GM12878 (cell line): ENCODE results near the gene ANKRD11. TPM values are rescaled to one million over a fixed set of nuclear protein-coding genes. Genes with fewer than 3 reads are reported as not detected.

Experiments used
- E4F1 ChIP-seq: fragments of 450-650 bp; IDR thresholded peaks from 2 replicates; pipeline ENCODE4 v1.6.1; 2018; ENCODE audit warnings: borderline replicate concordance, mild to moderate bottlenecking; ENCODE audit not compliant: partially characterized antibody
- EGR1 ChIP-seq, 2 experiments: IDR thresholded peaks; 1 replicate in 1 of 2; 2 replicates in 1 of 2; pipeline ENCODE4 v1.6.1; 2011 to 2012; ENCODE audit warnings: low read depth in 2 of 2, low read length in 2 of 2, borderline replicate concordance in 1 of 2, mild to moderate bottlenecking in 1 of 2, moderate library complexity in 1 of 2
- ETV6 ChIP-seq, 2 experiments: fragments of 450-650 bp in 1 of 2; IDR thresholded peaks in 1 of 2; conservative IDR thresholded peaks in 1 of 2; 2 replicates each; pipeline ENCODE4 v1.6.1; 2014; ENCODE audit warnings: antibody characterized with exemption in 1 of 2, borderline replicate concordance in 1 of 2, low read depth in 1 of 2, mild to moderate bottlenecking in 1 of 2, moderate library complexity in 1 of 2
- IKZF1 ChIP-seq: fragments of 450-650 bp; conservative IDR thresholded peaks from 2 replicates; pipeline ENCODE4 v1.6.1; 2017; ENCODE audit warnings: antibody characterized with exemption, mild to moderate bottlenecking
- LARP7 ChIP-seq: fragments of 450-650 bp; IDR thresholded peaks from 2 replicates; pipeline ENCODE4 v1.6.1; 2017; ENCODE audit warnings: mild to moderate bottlenecking
- PAX8 ChIP-seq: fragments of 450-650 bp; IDR thresholded peaks from 2 replicates; pipeline ENCODE4 v1.6.1; 2017; ENCODE audit warnings: mild to moderate bottlenecking, moderate library complexity
- ZBTB11 ChIP-seq: fragments of 450-650 bp; formaldehyde crosslinking; IDR thresholded peaks from 2 replicates; pipeline ENCODE4 v1.5.0; 2022; ENCODE audit warnings: mild to moderate bottlenecking, missing genetic modification characterization
- ZBTB33 ChIP-seq: fragments of 450-650 bp; IDR thresholded peaks from 2 replicates; pipeline ENCODE4 v1.6.1; 2017; ENCODE audit warnings: mild to moderate bottlenecking
- polyA plus RNA-seq, 11 experiments: library from polyadenylated mRNA; depleted of rRNA in 4 of 11; unstranded in 6 of 11; stranded (reverse) in 5 of 11; fragments of >200 nt; fragmentation: Nextera tagmentation in 4 of 11; fragmentation: Illumina TruSeq in 1 of 11; extraction: Ambion mirVana in 4 of 11; extraction: Trizol in 1 of 11; gene quantifications; 1 replicate in 1 of 11; 2 replicates in 10 of 11; pipeline versions ENCODE4 v1.2.1 to v1.2.3, GENCODE V29; 2011 to 2016; ENCODE audit warnings: inconsistent platforms in 2 of 11, missing spikeins in 2 of 11, low read depth in 1 of 11
- total RNA-seq, 4 experiments: library from RNA; depleted of rRNA in 3 of 4; stranded (reverse); fragments of >200 nt in 3 of 4; fragmentation: Illumina TruSeq in 1 of 4; extraction: Trizol in 1 of 4; gene quantifications; 2 replicates each; pipeline versions ENCODE4 v1.2.1 to v1.2.3, GENCODE V29; 2013 to 2021

Gene ANKRD11
- total and polyA plus RNA-seq, 10 of the 15 experiments (the other 5 are each of a cell fraction or from before 2014, with no cell fraction given) = 5.1 to 103 (median 27.4) TPM

- TF ChIP-seq ZBTB11 (no peak), EGR1 (IDR thresholded peaks at IDR 0.05; ENCODE audit: borderline replicate concordance in 1 of 2, low read depth in 2 of 2, low read length in 2 of 2) (no peak), ETV6 (conservative IDR thresholded peaks at IDR 0.05 in 1 of 2, IDR thresholded peaks at IDR 0.05 in 1 of 2; ENCODE audit: borderline replicate concordance in 1 of 2, low read depth in 1 of 2) (no peak), PAX8 (no peak), E4F1 (no peak), IKZF1 (no peak), ZBTB33 (no peak), LARP7 (no peak)
Measured at GRCh38 chr16:89365996-89366395, 124.4 kb downstream of the ANKRD11 start (continued).
